ENCODE measurements around the gene NDE1. TPM values are rescaled to one million over a fixed set of nuclear protein-coding genes. Genes with fewer than 3 reads are reported as not detected.
"Not testable (repeated sequence)": the region's sequence is repeated elsewhere in the genome, so short reads cannot be mapped to it uniquely, and the experiment has no call there.

The NDE1 gene
- total and polyA plus RNA-seq, 12 donors, result 3.1 to 21.6 (median 14.7) TPM

DNA sequence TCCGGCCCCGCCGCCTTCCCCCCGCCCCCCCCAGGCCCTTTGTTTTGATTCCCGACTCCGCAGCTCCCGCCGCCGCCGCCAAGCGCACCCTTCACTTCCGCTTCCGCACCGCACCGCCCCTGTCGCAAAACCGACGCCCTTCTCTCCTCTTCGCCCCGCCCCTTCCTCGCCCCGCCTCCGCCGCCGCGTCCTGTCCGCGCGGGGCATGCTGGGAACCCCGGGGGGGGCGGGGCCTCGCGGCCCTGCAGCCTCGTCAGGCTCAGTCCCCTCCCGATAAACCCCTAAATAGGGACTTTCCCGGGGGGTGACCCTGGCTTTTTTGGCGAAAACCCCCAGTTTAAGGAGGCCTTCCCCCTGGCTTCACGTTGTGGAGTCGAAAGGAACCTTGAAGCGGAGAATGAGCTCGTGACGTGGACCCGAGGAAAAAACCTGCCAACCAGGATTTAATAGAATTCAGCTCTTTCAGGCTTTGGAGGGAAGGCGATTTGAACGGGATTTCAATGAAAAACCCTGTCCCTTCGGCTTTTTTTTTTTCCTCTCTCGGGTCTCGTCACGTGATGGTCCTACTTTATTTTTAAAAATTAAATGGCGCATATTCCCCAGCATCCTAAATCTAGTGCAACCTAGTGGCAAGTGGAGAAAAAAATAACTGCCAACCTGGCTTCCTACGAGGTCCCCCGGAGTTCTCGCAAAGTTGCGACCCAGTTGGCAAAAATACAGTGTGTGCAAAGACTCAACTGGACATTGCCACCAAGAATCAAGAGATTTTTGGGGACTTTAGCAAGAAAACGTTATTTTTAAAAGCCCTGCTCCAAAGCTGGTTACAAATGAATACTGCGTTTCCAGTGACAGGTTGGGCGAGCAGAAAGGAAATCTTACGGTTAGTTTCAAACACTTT, 6.7 kb upstream of the NDE1 start, which contains the start of gene MARF1:
Gene MARF1 (minus strand): TSS at position 107 of the 898 bp plus-strand sequence. CDS start 3,921 bp downstream, outside the sequence.
- Histone ChIP-seq H3K27me3 (no peaks in the 10 kb centered on the region), H3K4me1 (replicated peaks in 1 of 2) (peaks cover 10 to 25% of the 10 kb centered on the region in 2 donors), H3K27ac (peak within 1 kb of the TSS; percentile 94 to 100 (median 98)), H3K36me3 (replicated peaks in 1 of 2) (peaks cover 0 to 10% of the 10 kb centered on the region in 2 donors), H3K9me3 (replicated peaks in 1 of 3) (no peaks in the 10 kb centered on the region), H3K4me3 (peak within 1 kb of the TSS; percentile 46 to 97 (median 74))
- intact Hi-C loops (cut with DNase I), result no loop called here
- peak; percentile 95 to 96 for TF ChIP-seq POLR2A (IDR thresholded peaks at IDR 0.05)
- TF ChIP-seq, protein P1, sequence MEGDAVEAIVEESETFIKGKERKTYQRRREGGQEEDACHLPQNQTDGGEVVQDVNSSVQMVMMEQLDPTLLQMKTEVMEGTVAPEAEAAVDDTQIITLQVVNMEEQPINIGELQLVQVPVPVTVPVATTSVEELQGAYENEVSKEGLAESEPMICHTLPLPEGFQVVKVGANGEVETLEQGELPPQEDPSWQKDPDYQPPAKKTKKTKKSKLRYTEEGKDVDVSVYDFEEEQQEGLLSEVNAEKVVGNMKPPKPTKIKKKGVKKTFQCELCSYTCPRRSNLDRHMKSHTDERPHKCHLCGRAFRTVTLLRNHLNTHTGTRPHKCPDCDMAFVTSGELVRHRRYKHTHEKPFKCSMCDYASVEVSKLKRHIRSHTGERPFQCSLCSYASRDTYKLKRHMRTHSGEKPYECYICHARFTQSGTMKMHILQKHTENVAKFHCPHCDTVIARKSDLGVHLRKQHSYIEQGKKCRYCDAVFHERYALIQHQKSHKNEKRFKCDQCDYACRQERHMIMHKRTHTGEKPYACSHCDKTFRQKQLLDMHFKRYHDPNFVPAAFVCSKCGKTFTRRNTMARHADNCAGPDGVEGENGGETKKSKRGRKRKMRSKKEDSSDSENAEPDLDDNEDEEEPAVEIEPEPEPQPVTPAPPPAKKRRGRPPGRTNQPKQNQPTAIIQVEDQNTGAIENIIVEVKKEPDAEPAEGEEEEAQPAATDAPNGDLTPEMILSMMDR (IDR thresholded peaks at IDR 0.05), result peak; percentile 21 to 65 (median 50)
- peak; percentile 97 to 99 (median 99) for DNase-seq
- WGBS, 4 donors, result 0 to 1% (median 1%) methylated on average over 29 to 58 of the region's 58 CpGs

- Histone ChIP-seq H3K36me3 (replicated peaks in 1 of 2) (peaks cover 0 to 4% of the 10 kb centered on the region in 2 donors), H3K4me3 (peak overlapping the region in 2 of 4 donors; percentile 54 to 97), H3K9me3 (replicated peaks in 1 of 3) (no peaks in the 10 kb centered on the region), H3K27me3 (no peaks in the 10 kb centered on the region), H3K27ac (peak overlapping the region in 4 of 5 donors; percentile 94 to 99 (median 96)), H3K4me1 (replicated peaks in 1 of 2) (peaks cover 10 to 25% of the 10 kb centered on the region in 2 donors)
- TF ChIP-seq POLR2A (IDR thresholded peaks at IDR 0.05), result no peak
- TF ChIP-seq, protein P1 (IDR thresholded peaks at IDR 0.05), result peak in 1 of 6 experiments; percentile 1
- WGBS, 4 donors, result 14 to 23% (median 19%) methylated on average over 4 of the region's 4 CpGs
- intact Hi-C loops (cut with DNase I), result no loop called here
- DNase-seq, result no peak
These were observed 6.1 kb upstream of the NDE1 start for GRCh38 chr16:15643946-15644250.

DNA sequence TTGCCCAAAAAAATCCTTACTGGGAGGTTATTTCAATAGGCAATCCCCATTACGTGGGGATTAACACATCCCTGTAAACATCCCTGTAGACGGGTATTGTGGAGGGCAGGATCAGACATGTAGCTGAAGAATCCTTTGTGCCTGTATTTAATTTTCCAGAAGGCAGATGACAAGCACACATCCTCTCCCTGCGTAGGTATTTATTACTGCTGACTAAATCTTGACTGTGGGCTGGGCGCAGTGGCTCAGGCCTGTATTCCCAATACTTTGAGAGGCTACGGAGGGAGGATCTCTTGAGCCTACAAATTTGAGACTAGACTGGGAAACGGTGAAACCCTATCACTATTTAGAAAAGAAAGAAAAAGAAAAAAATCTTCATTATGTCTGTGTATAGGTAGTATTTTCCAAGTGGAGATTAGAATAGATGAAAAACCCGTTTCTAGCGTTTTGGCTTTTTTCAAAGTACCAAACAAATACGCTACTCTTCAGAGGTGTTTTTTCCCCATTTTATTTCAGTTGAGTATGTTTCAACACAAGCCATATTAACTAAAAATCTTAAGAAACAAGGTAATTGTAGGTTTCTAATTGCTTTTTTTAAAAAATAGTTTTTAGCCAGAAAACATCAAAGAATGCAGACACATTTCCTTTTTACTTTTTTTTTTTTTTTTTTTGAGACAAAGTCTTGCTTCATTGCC, 5.6 kb upstream of the NDE1 start:
- intact Hi-C loops (cut with DNase I), result no loop called here
- H3K4me3 ChIP-seq, result no peak overlapping the region

DNA sequence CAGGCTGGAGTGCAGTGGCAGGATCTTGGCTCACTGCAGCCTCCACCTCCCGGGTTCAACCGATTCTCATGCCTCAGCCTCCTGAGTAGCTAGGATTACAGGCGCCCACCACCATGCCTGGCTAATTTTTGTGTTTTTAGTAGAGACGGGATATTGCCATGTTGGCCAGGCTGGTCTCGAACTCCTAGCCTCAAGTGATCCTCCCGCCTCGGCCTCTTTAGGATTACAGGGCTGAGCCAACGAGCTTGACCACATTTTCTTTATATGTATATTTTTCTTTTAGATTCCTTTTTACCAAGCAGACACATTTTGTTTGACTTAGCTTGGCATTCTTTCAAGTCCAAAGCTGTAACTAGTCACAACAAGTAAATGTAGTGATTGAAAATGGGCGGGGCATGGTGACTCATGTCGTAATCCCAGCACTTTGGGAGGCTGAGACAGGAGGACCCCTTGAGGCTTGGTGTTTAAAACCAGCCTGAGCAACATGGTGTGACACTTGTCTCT, 5.0 kb upstream of the NDE1 start:
- H3K27me3 ChIP-seq; H3K4me3 ChIP-seq; H3K27ac ChIP-seq; intact Hi-C loops (cut with DNase I); H3K9me3 ChIP-seq (replicated peaks in 1 of 3); H3K36me3 ChIP-seq (replicated peaks in 1 of 2): not testable (repeated sequence)
- peaks cover 10 to 30% of the 10 kb centered on the region in 2 donors for H3K4me1 ChIP-seq (replicated peaks in 1 of 2)
- 88 to 93% (median 92%) methylated on average over 10 of the region's 10 CpGs for WGBS, 4 donors
- peak in 1 of 7 donors; percentile 37 for DNase-seq

More for the DNA sequence above, 5.6 kb upstream of the NDE1 start:
- DNase-seq, result no peak
- H3K36me3 ChIP-seq (replicated peaks in 1 of 2), result no peaks in the 10 kb centered on the region
- no peaks in the 10 kb centered on the region for H3K9me3 ChIP-seq (replicated peaks in 1 of 3)
- no peak for TF ChIP-seq POLR2A (IDR thresholded peaks at IDR 0.05)
- no peak overlapping the region for H3K27ac ChIP-seq
- peaks cover 10 to 27% of the 10 kb centered on the region in 2 donors for H3K4me1 ChIP-seq (replicated peaks in 1 of 2)
- H3K27me3 ChIP-seq, result no peaks in the 10 kb centered on the region
- 77 to 81% (median 80%) methylated on average over 9 of the region's 9 CpGs for WGBS, 4 donors

DNA sequence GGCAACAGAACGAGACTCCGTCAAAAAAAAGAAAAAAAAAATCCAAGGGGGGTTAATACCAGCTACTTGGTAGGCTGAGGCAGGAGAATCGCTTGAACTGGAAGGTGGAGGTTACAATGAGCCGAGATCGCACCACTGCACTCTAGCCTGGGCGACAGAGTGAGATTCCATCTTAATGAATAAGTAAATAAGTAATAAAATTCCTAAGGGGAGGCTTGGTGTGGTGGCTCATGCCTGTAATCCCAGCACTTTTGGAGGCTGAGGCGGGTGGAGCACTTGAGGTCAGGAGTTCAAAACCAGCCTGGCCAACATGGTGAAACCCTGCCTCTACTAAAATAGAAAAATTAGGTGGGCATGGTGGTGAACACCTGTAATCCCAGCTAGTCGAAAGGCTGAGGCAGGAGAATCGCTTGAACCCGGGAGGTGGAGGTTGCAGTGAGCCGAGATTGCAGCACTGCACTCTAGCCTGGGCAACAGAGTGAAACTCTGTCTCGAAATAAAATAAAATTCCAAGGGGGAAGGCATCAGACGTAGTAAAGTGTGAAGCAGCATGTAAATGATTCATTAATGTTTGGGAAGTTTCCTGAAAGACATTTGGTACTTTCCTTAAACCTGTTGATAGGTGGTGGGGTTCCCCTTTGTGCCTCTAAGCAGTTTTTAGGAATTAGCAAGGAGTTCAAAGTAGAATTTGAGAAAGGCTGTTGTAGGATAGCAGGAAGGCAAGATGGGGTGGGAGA, 3.3 kb upstream of the NDE1 start:
- peak in 1 of 7 donors; percentile 24 for DNase-seq
- H3K27me3 ChIP-seq; H3K36me3 ChIP-seq (replicated peaks in 1 of 2); H3K4me3 ChIP-seq; H3K9me3 ChIP-seq (replicated peaks in 1 of 3); intact Hi-C loops (cut with DNase I); H3K27ac ChIP-seq: not testable (repeated sequence)
- WGBS, 4 donors, result 74 to 81% (median 79%) methylated on average over 13 of the region's 13 CpGs
- H3K4me1 ChIP-seq (replicated peaks in 1 of 2), result peaks cover 6 to 31% of the 10 kb centered on the region in 2 donors
